ENCODE results near the gene EXOG.

The EXOG gene

DNA sequence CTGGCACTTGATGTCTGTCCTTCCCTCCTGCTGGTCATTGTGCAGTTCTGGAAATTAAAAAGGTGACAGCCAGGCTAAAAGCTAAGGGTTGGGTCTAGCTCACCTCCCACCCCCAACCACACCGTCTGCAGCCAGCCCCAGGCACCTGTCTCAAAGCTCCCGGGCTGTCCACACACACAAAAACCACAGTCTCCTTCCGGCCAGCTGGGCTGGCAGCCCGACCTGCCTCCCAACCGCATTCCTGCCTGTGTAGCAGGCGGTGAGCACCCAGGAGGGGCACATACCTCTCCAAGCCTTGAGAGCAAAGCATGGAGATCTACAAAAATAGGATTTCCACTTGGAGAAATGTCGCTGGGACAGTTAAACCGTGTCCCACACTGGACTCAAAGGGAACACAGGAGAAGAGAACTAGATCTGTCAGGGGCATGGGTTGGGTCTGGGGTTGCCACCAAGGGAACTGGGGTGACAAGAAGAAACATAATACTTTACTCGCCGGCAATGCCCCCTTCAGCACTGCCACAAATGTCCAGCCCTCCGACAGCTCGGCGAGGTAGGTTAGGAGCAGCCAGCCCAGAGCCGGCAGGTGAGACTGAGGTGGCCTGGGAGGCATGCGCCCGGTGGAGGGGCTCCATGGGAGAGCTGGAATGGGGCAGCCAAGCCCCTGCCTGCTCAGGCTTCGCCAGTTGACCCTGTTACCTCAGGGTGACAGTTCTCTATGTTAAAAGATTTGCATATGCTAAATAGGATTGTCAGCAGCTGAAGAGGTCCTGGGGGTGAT, 52.2 kb downstream of the EXOG start:
- DNase-seq: no peak

DNA sequence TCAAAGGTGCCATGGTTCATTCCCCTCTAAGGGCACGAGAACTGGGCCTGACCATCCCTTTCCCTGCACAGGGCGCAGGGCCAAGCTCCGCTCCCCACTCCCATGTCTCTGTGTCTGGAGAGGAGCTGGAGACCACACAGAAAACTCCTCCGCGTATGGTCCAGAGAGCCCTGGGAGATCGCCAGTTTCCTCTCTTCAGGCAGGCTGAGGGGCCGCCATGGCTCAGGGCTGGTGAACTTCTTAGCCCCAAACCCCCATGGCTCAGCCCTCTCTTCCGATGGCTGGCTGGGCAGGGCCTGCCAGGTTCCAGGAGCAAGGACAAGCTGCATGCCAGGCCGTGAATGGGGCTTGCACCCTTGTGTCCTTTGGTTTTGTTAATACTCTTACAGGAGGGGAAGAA, 52.9 kb downstream of the EXOG start:
- no peak for DNase-seq

DNA sequence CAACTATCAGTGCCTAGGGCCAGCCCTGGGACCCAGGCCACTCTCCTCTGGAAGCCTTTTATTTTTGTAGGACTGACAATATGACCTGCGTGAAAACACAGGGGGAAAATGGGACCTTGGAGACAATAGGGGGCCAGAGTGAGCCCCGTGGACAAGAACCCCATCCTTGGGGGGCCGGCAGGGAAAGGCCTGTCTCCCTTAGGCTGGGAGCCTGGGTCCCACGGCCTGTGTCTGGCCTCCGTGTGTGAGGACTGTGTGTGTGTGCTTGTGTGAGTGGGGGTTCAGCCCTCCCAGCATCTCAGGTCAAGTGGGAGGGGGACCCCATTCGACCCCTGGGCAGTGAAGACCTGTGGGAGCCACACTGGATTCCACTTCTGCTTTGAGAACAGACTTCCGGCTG, 53.3 kb downstream of the EXOG start:
- DNase-seq: no peak

DNA sequence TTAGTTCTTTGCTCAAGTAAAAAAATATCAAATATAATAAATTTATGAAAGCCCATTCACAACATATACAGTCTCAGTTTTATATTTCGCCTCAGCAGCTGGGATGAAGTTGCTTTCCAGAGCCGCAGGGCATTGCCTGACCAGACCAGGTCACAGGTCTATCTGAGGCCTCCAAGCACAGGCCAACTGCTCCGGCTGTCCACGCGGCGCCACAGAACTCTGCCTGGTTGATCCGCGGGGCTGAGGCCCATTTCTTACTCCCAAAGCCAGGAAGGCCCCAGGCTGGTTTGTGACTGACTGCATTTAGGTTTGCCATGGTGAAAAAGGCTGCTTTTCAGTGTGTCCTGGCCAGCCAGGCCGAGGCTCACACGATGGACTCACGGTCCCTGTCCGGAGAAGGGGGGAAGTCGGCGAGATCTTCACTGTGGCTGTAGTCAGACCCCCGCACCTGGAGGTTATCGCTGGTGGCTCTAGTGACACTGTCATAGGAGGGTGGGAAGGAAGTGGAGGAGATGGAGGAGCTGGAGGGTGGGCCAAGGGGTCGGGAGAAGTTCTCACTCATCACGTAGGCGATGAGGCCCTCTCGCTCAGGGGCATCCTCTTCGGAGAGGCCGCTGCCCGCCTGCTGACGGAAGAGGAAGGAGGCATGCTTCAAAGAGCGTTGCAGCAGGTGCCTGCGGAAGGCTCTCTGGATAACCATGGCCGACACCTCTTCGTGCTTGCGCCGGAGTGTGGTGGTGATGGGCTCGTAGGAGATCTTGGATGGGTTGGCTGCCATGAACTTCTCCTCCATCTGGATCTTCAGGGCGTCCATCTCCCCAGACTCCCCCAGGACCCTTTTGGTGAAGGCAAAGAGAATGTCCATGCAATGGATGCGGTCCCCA, 54.1 kb downstream of the EXOG start:
- DNase-seq: no peak

DNA sequence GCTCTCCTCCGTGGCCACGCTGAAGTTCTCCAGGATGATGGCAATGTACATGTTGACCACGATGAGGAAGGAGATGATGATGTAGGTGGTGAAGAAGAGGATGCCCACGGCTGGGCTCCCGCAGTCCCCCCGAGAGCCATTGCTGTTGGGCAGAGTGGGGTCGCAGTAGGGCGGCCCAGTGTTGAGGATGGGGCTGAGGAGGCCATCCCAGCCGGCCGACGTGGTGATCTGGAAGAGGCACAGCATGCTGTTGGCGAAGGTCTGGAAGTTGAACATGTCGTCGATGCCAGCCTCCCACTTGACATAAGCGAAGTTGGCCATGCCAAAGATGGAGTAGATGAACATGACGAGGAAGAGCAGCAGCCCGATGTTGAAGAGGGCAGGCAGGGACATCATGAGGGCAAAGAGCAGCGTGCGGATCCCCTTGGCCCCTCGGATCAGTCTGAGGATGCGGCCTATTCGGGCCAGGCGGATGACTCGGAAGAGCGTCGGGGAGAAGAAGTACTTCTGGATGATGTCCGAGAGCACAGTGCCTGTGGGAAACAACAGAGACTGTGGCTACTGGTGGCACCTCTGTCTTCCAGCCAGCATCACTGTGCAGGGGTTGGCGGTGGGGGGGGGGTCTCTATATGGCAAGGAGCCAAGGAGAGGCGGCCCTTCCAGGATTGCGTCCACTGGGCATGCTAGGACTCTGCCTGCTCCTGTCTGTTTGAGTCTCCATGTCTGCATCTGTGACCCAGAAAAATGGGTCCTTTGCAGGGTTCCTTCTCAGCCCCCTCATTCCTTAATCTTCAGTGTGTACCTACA, 55.1 kb downstream of the EXOG start:
- DNase-seq: no peak

DNA sequence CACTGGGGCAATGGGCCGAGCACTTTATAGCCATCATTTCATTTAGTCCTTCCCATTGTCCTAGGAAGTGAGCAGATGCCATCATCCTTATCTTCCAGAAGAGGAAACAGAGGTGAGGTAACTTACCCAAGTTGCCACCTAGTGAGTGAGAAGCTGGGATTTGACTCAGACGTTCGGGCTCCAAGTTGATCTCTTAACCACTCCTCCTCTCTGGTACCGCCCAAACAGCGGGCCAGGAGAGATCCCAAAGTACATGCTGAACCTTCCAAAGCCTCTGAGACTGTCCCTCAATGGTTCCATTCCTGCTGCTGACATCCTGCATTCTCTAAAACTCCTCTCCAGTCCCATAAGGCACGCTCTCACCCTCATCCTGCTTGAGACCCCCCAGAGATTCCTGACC, 56.2 kb downstream of the EXOG start:
- DNase-seq: no peak

DNA sequence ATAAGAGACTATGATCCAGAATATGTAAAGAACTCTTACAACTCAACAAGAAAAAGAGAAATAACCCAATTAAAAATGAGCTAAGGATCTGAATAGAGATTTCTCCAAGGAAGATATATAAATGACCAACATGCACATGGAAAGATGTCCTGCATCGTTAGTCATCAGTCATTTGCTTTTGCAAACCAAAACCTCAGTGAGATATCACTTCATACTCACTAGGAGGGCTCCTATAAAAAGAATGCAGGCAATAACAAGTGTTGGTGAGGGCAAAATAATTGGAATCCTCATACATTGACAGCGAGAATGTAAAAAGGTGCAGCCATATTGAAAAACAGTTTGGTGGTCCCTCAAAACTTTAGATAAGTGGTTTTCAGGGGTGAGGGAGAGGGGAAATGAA, 56.9 kb downstream of the EXOG start:
- DNase-seq: no peak

DNA sequence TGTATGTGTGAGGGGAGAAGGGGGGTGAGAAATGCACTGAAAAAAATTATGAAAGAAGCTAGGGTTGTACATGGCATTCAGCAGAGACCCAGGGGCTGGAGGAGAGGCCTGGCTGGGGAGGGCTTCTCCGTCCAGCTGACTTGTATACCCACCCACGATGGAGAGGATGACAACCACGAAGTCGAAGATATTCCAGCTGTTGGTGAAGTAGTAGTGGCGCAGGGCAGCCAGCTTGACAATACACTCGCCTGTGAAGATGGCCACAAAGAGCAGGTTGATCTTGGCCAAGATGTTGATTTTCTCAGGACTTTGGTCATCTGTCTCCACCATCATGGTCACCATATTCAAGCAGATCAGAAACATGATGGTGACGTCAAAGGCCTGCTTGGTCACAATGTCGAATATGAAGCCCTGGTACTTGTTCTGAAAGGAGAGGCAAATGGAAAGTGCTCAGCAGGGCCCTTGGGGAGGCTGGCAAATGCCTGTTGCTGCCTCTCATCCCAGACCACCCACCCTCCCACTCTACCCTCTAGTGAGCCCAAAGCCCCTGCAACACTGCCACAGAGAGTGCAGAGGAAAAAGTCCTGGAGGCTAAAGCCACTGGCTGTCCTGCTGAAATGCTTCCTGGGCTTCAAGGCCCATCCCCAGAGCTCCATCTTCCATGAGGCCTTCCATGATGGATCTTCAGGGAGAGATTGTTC, 58.1 kb downstream of the EXOG start:
- no peak for DNase-seq

DNA sequence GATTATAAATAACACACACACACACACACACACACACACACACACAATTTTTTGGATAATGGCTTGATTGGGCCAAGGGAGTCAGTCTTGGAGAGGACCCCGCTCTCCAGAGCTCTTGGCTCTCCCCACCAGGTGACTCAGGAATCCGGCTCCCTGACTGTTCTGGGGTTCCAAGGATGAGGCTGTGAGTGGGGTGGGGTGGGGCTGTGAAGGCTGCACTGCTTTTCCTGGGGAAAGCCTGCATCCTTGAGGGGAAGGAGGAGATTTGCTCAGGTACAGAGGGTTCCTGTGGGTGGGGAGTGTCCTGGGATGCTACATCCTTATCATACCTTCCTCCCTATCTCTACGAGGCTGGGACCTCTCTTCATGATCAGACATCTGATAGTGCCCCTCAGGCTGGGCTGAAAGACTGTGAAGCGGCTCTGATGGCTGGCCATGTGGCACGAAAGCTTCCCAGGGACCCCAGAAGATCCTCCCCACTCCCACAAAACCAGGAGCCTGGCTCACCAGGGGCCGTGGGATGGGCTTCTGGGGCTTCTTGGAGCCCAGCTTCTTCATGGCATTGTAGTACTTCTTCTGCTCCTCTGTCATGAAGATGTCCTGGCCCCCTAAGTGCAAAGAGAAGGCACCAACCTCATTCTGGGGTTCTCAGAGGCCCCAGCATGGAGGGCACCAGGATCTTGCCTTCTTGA, 59.2 kb downstream of the EXOG start:
- DNase-seq: no peak

DNA sequence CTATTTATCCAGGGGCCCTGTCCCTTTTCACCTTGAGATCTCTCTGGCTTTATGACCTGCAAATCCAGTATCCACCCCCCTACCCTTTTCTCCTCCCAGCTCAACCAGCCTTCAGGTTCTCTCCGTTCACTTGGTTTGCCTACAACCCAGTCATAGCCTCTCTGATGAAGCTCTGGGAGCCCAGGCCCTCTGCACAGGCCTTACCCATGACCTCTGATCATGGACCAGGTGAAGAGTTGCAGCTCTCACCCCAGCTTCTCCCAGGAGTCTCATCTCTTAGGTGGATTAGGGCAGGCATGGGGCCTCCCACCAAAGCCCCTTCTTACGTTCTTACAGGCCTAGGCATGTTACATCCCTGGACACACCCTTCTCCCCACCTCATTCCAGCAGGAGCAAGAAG, 59.8 kb downstream of the EXOG start:
- no peak for DNase-seq

DNA sequence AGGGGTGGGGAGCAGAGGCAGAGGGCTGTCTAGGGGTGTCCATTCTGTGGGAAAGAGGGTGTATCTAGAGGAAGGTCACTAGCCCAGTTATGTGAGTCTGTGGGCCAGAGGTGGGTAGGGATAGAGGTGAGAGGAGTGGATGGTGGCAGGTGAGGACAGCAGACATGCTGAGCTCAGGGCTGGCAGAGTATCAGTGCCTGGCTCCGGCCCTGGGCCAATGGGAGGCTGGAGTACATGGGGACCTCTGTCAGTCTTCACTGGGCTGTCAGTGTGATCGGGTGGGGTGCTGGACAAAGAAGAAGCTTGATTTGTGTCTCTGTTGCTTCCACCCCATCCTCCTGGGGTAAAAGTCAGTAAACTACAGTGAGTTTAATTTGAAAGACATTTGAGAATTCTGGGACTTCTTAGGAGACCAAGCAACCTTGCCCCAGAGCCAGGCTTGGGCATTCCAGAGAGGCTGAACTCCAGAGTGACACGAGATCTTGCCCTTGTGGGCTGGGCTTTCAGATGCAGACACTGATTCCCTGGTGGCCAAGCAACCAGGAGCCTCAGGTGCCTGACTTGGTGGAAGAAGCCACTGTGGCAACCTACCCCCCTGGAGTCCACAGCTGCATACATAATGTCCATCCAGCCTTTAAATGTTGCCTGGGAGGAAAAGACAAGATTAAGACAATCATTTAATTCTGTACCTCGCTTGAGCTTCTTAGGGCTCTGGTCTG, 60.7 kb downstream of the EXOG start:
- DNase-seq: no peak

DNA sequence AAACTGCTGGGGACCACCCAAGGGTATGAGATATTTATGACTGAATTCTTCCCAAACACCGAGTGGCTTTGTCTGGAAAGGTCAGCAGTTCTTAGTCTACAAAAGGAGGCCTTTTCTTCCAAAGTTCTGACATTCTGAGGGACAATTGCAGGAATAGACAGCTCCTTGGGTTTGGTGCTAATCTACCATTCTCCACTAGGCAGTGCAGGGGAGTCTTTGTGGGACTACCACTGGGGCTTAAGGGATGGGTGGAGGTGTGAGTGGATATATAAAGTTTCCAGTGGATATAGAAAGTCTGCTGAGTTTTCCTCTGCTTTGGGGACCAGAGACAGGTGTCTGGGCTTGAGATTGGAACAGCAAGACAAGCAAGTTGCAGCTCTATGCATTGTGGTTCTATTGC, 62.7 kb downstream of the EXOG start:
- DNase-seq: no peak

DNA sequence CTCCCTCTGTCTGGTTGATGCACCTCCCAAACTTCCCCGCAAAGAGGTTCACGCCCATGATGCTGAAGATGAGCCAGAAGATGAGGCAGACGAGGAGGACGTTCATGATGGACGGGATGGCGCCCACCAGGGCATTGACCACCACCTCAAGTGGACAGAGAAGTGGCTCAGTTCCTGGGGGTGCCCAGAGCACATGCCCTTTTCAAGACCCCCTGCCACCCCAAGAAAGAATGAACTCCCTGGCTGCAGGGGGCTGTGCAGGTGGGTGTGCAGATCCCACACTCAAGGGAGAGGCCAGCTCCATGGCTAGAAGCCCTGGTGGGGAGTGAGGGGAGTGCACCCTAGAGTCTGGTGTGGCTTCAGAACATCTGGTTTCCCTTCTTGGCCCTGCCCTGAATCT, 64.1 kb downstream of the EXOG start:
- no peak for DNase-seq

DNA sequence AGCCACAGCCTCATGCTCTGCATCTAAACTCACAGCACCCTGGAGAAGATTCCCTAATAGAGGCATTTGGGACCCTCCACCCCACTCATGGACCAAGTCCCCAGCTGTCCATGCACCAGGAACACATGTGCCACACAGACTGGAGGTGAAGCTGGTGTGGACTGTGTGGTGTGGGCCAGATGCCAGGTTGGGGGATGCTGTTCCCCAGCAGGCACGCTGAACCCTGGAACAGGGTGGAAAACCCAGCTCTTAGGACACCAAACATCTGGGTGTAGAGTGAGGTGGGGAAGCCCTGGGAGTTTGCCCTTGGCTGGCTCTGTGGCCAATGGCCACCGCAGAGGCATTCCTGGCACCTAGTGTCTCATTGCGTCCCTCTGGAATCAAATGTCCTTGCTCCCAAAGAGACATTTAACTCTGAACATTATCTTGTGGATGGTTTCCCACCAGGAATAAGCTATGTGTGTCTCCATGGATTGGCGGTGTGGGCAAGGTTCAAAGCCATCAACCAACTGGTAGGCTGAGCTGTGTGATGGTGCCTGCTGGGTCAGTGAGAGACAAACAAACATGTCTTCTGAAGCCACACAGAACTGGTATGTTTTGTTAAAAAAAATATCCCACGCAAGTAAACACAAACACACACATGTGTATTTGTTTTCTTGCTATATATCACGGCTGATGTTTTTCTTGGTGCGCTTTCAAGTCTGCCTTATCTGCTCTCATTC, 65.0 kb downstream of the EXOG start:
- no peak for DNase-seq

DNA sequence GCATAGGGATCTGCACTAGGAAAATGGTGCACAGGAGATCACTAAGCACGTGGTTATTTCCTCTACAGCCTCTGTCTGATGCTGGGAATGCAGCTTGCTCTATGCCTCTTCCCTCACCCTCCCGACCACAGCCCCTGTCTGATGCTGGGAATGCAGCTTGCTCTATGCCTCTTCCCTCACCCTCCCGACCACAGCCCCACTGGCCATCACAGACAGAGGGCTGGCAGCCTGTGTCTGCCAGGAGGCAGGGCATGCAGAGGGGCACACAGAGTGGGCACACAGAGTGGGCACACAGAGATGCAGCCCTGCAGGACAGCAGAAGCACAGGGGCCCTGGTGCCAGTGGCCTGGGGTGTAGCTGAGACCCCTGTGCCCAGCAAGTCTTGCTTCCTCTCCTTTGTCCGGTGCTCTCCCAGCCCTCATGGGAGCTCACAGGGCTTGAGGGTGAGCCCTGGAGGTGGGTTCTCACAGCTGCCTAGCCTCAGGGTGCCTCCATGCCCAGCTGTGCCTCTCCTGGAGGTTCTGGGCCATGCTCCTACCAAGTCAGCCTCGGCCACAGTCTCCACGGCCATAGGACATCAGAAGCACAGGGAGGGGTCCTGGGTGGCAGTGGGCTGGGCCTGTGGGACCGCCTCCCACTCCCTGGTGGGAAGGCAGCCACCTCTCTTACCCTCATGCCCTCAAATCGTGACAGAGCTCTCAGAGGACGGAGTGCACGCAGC, 65.8 kb downstream of the EXOG start:
- DNase-seq: no peak

DNA sequence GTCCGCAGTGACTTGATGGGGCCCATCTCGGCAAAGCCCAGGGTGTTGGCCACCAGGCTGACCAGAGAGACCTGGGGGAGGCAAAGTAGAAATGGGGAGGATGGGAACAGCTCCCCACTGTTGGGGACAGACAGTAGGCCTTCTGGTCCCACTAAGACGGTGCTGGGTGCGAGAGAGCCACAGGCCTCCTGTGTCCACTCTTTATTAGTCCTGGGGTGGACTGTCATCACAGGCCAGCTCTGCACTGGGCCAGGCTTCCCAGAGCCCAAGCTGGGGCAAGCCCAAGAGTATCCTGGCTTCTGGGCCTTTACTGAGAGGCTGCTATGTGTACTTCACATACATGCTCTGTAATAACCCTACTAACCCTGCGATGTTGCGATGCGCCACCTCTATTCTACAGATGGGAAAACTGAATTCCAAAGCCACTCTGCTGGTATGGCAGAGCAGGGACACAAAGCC, 66.4 kb downstream of the EXOG start:
- no peak for DNase-seq

DNA sequence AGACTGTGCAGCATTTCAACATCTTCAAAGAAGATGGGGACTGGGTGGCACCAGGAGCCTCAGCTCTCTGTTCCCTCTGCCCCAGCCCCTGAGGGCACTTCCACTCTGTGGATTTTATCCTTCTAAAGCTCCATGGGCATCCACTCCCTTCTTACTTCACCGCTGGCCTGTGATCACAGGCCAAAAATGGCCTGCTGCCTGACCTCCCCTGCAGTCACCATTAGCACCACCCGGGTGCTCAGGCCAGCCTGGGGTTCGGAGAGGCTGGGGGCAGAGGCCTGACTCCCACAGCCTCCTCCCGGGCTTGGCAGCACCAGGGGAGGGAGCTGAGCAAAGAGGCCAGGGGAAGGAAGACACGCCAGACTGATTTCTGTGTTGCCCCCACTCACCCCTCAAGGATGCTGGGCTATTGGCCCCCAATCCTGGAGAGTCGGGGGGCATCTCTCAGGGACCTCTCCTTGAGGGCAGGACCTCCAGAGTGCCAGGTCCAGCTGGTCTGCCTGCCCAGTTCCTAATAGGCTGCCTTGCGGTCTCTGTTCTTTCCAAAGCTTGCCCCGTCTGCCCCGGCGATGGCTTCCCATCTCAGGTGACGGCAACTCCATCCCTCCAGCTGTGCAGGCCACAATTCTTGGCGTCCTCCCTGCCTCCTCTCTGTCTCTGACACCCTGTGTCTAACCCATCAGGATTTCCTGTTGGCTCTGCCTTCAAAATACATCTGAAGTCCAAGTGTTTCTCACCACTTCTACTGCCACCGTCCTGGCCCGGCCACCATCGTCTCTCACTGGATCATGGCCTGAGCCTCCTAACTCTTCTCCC, 67.1 kb downstream of the EXOG start:
- DNase-seq: no peak

DNA sequence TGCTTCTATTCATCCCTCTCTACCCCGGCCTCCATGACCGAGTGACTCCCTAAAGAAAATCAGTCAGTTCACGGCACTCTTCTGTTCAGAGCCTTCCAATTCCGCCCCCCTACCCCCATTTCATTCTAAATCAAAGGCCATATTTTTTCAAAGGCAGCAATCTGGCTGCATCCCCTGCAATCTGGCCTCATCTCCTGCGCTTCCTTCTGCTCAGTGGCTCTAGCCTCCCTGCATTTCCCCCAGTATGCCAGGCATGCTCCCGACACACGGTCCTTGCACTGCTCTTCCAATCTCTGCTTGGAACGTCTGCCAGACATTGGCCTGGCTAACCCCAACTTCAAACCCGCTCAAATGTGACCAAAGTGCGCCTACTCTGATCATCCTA, 67.7 kb downstream of the EXOG start:
- no peak for DNase-seq
